ENCODE measurements around the gene IPCEF1.
A peak's percentile ranks its signal among the peaks of the same experiment; 100 is the strongest.

The IPCEF1 gene

DNA sequence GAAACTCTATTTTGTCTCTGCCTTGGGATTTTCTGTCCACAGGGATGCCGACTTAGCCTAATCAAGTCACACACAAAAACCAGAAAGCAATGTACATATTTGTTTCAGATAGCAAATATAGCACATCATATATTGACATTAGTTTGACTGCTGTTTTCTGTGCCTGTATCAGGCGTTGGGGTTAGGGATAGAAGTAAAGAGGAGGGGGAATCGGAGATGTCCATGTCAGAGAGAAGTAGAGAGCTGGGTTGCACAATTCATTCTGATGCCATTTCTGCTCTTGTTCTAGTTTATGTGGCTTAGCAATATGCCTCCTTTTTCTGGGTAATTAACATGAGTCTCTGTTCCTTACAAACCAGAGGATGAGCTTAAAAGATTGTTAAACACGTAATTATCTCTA is 14.7 kb upstream of the IPCEF1 start:
- no peak for FAIRE-seq
- DNase-seq (ENCODE audit: low spot score): no peak

DNA sequence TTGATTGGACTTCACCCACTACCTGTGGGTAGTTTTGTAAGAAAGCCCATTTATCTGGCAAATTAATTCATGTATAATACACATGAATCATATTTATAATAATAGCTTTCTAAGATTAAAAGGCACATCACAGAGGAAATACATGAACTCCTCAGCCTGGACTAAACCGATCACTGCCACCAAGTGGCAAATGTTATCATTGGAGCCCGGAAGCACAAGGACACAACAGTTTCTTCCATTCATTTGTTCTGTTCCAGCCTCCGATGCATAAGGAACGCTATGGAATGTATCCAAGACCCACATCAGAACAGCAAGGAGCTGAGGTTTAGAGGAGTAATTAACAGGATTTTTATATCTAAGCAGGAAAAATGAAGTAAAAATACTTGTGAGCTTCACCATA is 13.9 kb upstream of the IPCEF1 start:
- FAIRE-seq (peak; percentile 52), DNase-seq (ENCODE audit: low spot score) (peak; percentile 34)

DNA sequence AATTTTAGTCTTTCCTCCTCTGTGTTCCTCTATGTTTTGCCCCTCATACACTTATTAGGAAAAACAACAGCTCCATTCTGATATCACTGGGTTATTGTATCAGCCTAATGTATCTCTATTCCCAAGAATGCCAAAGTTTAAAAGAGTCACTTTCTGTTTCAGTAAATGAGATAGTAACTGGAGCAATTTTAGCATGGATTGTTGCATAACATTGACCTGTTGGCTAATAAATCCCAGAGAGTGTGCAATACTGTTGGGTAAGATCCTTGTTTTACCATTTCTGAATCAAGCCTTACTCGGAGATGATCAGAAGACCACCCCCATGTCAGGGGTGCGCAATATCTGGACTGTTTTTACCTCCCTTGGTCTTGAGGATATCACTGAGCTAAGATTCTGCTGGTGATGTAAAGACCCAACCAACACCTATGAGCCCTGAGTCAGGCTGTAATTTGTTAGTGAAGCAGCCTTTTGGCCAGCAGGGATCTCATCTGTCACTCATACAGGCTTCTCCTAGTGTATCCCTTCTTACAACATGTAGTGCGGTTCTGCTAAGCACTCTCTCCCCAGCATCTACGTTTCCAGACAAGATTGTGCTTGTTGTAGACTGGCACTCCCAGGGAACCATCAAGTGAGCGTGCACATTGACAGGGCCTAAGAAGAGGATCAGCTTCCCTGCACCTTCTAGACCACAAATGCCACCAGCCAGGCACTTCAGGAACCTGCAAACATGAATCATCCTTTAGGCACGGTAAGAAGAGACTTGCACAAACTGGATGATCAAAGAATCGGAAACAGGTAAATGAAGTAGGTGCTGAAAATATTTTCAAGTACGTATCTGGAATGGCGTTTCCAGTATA is 11.5 kb upstream of the IPCEF1 start:
- no peak for DNase-seq (ENCODE audit: low spot score)
- no peak for FAIRE-seq

DNA sequence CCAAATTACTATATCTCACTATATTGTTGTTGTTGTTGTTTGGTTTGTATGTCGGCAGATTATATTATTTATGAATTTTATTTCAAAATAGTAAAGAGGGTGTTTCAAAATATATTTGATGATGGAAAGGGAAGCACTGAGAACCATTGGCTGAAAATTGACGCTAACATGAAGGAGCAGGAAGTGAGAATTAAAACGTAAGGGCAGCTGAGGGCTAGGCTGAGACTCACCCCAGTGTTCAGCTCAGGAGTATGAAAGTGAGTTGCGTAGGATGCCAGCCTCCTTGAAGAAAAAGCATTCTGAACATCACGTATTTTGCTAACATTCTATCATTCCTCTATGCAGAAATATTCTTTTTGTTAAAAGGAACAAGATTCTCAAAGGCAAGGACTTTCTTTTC is 10.7 kb upstream of the IPCEF1 start:
- FAIRE-seq: no peak

DNA sequence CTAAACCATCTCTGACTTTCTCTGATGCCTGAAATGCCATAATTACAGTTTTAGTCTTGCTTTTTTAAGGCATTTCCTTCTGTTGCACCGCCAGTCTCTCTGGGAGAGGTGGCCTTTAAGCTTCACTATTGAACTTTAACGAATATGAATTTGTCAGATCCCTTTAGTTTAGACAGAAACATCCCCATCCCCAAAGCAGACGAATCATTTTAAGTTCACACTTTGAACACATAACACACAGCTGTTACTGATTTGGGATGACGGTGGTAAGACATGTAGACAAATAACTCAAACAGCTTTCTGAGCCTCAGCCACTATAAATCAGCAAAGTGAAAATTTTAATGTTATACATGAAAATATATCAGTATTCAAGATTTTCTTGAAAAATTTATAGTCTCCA is 7.2 kb upstream of the IPCEF1 start:
- FAIRE-seq (no peak), DNase-seq (ENCODE audit: low spot score) (no peak)

More for the DNA sequence above, 10.7 kb upstream of the IPCEF1 start:
- DNase-seq (ENCODE audit: low spot score): no peak

DNA sequence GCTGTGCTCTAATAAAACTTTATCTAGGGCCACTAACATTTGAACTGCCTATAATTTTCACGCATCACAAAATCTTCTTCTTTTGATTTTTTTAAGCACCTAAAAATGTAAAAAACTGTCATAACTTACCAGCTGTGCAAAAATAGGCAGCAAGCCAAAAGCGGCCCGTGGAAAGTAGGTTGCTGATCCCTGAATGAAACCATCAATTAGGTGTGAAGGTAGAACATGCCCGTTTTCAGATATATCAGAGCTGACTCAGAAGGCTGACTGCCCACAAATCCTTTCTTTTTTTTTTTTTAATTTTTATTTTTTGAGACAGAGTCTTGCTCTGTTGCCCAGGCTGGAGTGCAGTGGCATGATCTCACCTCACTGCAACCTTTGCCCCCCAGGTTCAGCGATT is 4.9 kb upstream of the IPCEF1 start:
- DNase-seq (ENCODE audit: low spot score): no peak
- peak; percentile 58 for FAIRE-seq

DNA sequence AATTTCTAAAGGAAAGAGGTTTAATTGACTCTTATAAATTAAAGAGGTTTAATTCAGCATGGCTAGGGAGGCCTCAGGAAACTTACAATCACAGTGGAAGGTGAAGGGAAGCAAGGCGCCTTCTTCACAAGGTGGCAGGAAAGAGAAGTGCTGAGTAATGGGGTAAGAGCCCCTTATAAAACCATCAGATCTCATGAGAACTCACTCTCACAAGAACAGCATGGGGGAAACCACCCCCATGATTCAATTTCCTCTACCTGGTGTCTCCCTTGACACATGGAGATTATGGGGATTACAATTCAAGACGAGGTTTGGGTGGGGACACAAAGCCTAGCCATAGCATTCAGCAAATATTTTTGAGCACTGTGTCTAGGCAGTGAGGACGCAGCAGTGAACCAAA is 3.9 kb upstream of the IPCEF1 start:
- no peak for FAIRE-seq
- DNase-seq (ENCODE audit: low spot score): no peak

DNA sequence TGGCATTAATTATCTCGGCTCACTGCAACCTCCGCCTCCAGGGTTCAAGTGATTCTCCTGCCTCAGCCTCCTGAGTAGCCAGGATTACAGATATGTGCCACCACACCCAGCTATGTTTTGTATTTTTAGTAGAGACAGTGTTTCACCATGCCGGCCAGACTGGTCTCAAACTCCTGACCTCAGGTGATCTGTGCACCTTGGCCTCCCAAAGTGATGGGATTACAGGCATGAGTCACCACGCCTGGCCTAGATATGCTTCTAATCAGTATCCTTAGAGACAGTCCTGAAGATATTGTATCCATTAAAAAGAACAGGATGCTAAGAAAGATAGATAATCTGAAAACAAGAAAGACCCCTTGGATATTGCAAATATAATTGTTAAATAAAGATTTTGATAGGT is 3.1 kb upstream of the IPCEF1 start:
- FAIRE-seq (no peak), DNase-seq (ENCODE audit: low spot score) (no peak)

DNA sequence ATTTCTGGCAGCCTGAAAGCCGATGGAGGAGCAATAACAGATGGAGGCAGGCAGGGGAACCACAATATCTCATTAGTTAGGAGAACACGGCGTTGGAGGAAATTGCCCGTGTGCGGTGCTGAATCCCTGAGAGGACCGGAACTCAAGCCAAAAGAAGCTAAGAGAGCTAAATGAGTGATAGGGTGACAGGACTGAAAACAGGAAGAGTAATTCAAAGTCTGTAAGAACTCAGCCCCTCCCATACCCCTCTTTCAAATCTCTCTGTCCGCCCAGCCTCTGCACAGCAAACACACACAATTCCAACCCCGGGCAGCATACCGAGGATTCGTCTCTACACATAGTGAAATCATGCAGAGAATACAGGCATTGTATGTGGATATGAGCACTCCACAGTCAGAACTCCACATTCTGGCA is 2.6 kb upstream of the IPCEF1 start:
- FAIRE-seq (no peak), DNase-seq (ENCODE audit: low spot score) (no peak)

DNA sequence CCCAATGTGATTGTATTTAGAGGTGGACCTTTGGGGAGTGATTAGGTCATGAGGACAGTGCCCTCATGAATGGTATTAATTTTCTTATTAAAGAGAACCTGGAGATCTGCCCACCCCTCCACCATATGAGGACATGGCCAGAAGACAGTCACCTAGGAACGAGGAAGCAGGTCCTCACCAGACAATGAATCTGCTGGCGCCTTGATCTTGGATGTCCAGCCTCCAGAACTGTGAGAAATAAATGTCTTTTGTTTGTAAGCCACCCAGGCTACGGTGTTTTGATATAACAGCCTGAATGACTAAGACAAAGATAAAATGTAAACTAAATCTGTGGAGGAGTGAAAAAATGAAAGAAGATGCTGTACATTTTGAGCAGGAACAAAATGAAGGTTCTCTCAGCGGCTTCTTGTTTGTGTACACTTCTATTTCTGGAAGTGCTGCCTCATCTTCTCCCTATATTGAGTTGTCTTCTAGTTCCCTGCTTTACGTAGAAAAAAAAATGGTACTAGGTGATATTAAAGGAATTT is 1.5 kb upstream of the IPCEF1 start:
- no peak for FAIRE-seq
- DNase-seq (ENCODE audit: low spot score): no peak

DNA sequence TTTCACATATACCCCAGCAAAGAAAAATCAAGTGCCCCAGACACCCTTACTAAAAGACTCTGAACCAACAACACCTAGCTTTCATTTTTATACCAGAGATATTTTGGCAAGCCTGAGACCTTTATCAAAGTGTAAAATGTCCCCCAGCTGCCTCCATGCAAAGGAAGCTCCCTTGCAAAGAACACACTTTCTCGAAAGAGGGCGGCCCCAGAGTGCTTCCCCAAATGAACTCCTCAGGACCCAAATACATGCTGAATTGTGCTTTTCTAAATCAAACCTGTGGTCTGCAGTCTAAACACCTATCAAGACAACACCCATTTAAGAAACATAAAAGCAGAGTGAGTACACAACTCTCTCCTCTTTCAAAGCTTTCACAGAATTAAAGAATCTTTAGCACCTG is 490 bp downstream of the IPCEF1 start:
- no peak for DNase-seq (ENCODE audit: low spot score)
- FAIRE-seq: no peak

DNA sequence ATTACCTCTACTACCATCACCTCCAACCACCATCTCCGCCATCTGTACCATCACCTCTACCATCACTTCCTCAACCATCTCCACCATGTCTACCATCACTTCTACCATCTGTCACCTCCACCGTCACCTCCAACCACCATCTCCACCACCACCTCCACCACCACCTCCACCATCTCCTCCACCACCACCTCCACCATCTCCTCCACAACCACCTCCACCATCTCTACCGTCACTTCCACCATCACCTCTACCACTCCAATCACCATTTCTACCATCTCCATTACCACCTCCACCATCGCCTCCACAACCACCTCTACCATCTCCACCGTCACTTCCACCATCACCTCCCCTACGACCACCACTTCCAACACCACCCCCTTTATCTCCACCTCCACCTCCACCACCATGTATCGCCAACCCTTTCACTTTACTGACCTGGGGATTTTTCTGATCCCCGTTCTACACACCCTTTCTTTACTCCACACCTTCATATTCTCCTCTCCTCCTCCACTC is 2.3 kb downstream of the IPCEF1 start:
- no peak for FAIRE-seq
- no peak for DNase-seq (ENCODE audit: low spot score)

DNA sequence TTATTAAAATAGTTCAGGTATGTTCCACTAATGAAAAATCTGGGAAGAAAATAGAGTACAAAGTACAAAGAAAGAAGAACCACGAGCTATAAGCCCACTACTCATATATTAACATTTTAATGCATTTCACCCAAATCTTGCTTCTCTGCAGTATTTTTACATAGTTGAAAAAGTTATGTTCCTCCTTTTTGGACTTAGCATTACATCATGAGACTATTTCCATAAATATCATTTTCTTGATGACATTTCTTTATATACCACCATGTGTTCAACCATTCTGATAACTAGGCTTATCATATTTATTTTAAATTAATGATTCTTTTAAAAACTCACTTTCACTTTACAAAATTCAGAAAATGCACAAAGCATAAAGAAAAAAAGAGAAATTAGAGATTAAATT is 3.0 kb downstream of the IPCEF1 start:
- FAIRE-seq (no peak), DNase-seq (ENCODE audit: low spot score) (no peak)

DNA sequence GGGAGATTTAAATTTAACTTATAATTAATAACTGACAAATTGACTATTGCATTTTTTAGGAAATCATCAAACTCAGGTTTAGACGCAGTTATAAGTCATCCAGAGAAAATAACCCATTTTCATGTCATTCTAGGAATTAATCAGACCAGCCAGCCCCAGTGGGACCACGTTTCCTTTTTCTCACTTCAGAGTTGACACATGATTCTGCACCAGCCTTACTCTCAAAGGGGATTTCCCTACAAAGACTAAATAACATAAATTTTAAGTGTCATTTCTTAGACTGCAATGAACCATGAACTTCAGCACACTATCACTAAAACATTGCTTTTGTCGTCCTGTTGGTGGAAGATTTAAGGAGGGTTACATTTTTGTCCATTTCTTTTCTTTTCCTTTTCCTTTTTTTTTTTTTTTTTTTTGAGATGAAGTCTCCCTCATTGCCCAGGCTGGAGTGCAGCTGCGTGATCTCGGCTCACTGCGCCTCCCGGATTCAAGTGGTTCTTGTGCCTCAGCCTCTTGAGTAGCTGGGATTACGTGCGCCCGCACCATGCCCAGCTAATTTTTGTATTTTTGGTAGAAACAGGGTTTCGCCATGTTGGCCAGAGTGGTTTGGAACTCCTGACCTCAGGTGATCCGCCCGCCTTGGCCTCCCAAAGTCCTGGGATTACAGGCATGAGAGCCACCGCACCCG is 3.6 kb downstream of the IPCEF1 start:
- peak; percentile 39 for FAIRE-seq
- peak; percentile 31 for DNase-seq (ENCODE audit: low spot score)

DNA sequence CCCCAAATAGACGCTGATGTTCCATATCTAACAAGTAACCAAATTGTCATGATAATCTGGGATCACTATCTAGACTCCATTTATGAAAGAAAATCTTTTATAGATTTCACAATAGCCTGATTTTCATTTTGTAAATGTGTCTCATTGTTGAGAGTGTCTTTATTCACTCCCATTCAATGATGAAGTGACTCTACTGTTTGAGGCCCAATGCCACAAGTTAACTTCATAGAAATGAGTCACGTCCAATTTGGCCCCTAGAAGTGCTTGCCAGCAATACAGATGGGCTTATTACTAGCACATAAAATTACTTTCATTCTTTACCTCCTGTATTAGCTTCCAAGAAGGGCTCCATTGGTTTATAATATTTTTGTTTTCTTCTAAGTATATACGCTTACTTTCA is 6.3 kb downstream of the IPCEF1 start:
- DNase-seq (ENCODE audit: low spot score): no peak

DNA sequence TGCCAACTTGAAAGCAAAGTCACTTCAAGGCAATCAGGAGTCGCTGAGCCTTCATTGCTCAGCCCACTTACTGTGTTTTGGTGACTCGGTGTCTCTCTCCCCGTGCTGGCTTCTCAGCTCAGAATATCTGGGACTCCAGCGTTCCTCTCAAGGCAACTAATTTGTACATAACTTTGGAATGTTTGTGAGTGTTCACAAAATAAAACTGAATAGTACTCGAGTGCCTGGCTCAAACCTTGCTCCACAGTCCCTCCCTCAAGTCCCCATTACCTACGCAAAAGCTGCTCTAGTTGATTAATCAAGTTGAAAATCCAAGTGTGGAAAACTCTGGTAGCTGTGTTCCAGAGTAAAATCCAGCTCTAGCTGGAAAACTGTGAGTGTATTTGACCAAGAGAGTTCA is 8.6 kb downstream of the IPCEF1 start:
- DNase-seq (ENCODE audit: low spot score) (no peak), FAIRE-seq (no peak)

More for the DNA sequence above, 6.3 kb downstream of the IPCEF1 start:
- FAIRE-seq: no peak

DNA sequence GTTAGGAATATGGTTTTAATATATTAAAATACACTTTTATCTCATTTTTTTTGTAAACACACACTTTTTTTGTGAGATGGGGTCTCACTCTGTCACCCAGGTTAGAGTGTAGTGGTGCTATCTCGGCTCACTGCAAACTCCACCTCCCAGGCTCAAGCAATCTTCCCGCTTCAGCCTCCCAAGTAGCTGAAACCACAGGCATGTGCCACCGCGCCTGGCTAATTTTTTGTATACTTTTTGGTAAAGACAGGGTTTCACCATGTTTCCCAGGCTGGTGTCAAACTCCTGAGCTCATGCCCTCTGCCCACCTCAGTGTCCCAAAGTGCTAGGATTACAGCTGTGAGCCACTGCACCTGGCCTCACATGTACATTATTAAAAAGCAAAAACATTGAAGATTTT is 10.8 kb downstream of the IPCEF1 start:
- no peak for DNase-seq (ENCODE audit: low spot score)
- FAIRE-seq: no peak

DNA sequence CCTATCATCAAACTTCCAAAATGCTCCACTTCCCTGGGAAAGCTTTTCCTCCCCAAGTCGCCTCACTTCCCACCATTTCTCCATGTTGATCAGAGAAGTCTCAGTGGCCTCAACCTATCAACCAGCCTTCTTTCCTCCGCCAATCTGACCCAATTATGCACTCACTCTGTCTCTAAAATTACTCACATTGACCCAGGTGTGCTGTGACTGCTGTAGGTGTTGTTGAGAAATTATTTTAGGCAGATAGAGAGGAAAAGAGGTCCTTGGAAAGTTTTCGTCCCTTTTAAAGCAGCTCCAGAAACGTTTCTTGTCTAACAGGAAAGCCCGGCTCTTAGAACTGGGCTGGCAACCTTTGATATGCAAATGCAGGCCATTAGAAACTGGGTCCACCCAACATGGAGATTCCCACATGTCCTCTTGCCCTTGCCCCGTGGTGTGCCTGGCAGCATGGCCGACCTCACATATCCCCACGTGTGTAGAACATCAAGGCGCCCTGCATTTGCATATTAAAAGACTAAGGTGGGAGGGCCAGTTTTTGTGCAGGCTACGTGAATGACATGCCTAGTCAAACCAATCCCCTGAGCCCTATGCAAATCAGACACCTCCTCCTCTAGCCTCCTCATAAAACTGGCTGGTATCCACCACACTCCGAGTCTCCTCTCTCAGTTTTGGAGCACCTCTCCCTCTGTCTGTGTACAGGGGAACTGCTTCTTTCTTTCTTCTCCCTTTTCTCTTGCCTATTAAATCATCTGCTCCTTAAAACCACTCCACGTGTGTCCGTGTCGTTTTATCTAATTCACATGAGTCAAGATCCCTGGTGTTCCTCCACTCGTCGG is 12.9 kb downstream of the IPCEF1 start:
- no peak for DNase-seq (ENCODE audit: low spot score)
- FAIRE-seq: no peak

DNA sequence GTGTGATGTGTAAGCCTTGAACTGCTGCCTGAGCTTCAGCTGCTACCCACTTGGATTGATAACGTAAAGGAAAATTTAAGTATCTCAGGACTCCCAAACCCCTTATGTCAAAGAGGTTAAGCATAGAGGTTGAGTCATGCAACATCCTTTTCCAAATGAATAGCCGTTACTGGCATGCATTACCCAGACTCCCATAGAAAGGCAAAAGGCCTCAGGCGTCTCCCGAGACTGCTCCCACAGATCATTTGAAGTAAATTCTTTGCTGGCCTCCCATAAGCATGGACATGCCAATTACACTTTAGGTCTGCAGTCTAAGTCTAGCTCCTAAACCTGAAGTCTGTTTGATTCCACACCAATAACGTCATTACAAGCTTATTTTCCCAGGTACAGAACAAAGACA is 14.7 kb downstream of the IPCEF1 start:
- FAIRE-seq (no peak), DNase-seq (ENCODE audit: low spot score) (no peak)

DNA sequence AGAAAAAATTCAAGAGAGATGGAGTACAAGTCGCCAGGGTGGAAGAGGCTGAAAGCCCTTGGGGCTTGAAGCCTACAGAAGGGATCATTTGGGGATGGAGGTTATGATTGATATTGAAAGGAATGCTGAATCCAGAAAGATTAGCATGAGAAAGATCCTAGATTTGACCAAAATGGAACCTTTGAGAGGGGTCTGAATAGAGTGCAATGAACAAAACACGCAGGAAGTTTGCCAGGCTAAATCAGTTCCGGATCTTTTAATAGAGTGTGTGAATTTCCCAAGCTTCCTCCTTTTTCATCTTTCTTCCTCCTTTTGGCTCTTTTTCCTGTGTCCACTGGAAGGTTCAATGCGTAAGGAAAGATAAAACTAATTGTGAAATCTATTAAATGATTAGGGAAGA is 15.3 kb downstream of the IPCEF1 start:
- DNase-seq (ENCODE audit: low spot score) (no peak), FAIRE-seq (no peak)

DNA sequence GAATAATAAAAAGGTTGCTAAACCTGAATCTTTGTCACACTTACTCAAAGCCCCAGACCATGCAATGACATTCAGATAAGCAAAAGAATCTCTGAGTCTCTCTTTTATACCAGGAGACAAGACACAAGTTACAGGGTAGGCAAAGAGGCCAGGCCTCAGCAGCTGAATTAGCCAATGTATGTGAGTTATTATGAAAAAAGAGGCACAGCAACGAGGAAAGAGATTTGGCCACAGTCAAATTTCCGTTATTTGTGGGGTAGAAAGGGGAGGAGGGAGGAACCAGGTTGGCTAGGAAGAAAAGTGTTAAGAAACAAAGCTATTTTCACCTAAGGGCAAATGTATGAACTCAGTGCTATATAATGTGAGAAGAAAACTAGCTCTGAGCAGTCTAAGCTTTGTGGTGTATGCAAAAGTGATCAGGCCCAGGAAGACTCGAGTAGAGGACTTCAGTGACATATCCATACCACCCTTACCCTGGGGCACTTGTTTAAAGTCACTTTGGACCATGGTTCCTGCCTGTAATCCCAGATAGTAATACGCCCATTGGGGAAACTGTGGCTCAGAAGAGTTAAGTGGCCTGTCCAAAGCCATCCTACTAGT is 19.1 kb downstream of the IPCEF1 start:
- DNase-seq (ENCODE audit: low spot score) (no peak), FAIRE-seq (no peak)

All from RCC 7860 (cell line).